ENCODE results near the gene METRN. TPM values are rescaled to one million over a fixed set of nuclear protein-coding genes. Genes with fewer than 3 reads are reported as not detected.
A peak's percentile ranks its signal among the peaks of the same experiment; 100 is the strongest.

Gene METRN
- total and polyA plus RNA-seq, 2 of the 4 experiments (the other 2 are of a cell fraction), result 6.1 to 48.2 TPM

- intact Hi-C loops (cut with micrococcal nuclease), result no loop called here
- ATAC-seq (ENCODE audit: low read depth) (no peak), DNase-seq (no peak)
- Histone ChIP-seq H3K36me3 (ENCODE audit: control insufficient read depth, insufficient read depth, low read length) (peaks cover 29% of the 10 kb centered on the region), H2BK120ac (ENCODE audit: low read depth, low read length) (no peak overlapping the region), H4K20me1 (ENCODE audit: insufficient read depth, low read length) (peaks cover 13% of the 10 kb centered on the region), H3K9ac (ENCODE audit: low read depth, low read length) (peak overlapping the region; percentile 76), H2BK5ac (ENCODE audit: low read depth, low read length, poor library complexity, severe bottlenecking) (peak overlapping the region; percentile 62), H3K4me2 (ENCODE audit: low read depth, low read length) (peak overlapping the region; percentile 53; the same call in 1 of the 2 replicates), H3K27me3 (ENCODE audit: control insufficient read depth, insufficient read depth, low read length) (no peaks in the 10 kb centered on the region), H3K4me1 (ENCODE audit: control insufficient read depth, insufficient read depth, low read length) (peaks cover 6% of the 10 kb centered on the region), H3K14ac (replicated peaks; ENCODE audit: low read depth, low read length) (peak overlapping the region; percentile 99; the same call in 1 of the 2 replicates), H2AFZ (replicated peaks; ENCODE audit: low read length, poor library complexity) (peak overlapping the region; percentile 97), H3K4me3 (ENCODE audit: insufficient read depth, low read depth, low read length) (no peak overlapping the region), H3K4ac (ENCODE audit: low read depth, low read length) (peak overlapping the region; percentile 97), H3K27ac (ENCODE audit: insufficient read depth, low read length) (peak overlapping the region; percentile 68), H3K18ac (ENCODE audit: low read depth, low read length) (no peak overlapping the region), H4K91ac (ENCODE audit: insufficient read depth, low read depth, low read length) (no peak overlapping the region; the same call in 1 of the 2 replicates), H3K56ac (ENCODE audit: extremely low read depth, insufficient read depth, low read length) (no peak overlapping the region), H2AK5ac (ENCODE audit: low read depth, low read length) (no peak overlapping the region), H4K8ac (ENCODE audit: low read depth in 2 of 2, low read length in 2 of 2) (peak overlapping the region; percentile 76 to 99), H3K79me1 (ENCODE audit: low read depth in 1 of 2, low read length in 2 of 2) (peaks cover 0 to 23% of the 10 kb centered on the region in 2 experiments; a peak in 1 of 4 replicates), H3K9me1 (ENCODE audit: insufficient read depth, low read length) (peaks cover 6% of the 10 kb centered on the region), H3K9me3 (ENCODE audit: control insufficient read depth, insufficient read depth, low read length) (no peaks in the 10 kb centered on the region), H4K5ac (ENCODE audit: low read depth, low read length) (peak overlapping the region; percentile 94), H2BK20ac (ENCODE audit: low read depth, low read length) (no peak overlapping the region), H2BK15ac (ENCODE audit: low read depth, low read length) (no peak overlapping the region), H2AK9ac (replicated peaks; ENCODE audit: low read depth, low read length, poor library complexity) (peak overlapping the region; percentile 91), H3K23ac (ENCODE audit: low read depth, low read length) (peak overlapping the region; percentile 90; the same call in 1 of the 2 replicates)
- ChIA-PET CTCF (no interaction called here), POLR2A (ENCODE audit: unreplicated experiment) (no interaction called here)
- BruUV-seq (replicated peaks), result no TSS peak
- in situ Hi-C loops (cut with MboI; ENCODE audit: low sequenced_read_pairs), result no loop called here
- WGBS, 2 experiments (ENCODE audit: extremely low coverage in 2 of 2, insufficient read length in 1 of 2), result 78% methylated on average over 4 of the region's 22 CpGs; no CpG with 5 or more reads in 1 of the 2 experiments
- TF ChIP-seq MXI1 (IDR thresholded peaks at IDR 0.05; ENCODE audit: borderline replicate concordance, low read depth, low read length) (no peak), FOS (IDR thresholded peaks at IDR 0.05; ENCODE audit: low read depth, low read length) (no peak), RFX5 (IDR thresholded peaks at IDR 0.05; ENCODE audit: low read depth, low read length) (no peak), CHD1 (IDR thresholded peaks at IDR 0.05; ENCODE audit: low read depth, low read length) (no peak), MAFK (IDR thresholded peaks at IDR 0.05; ENCODE audit: low read depth, low read length) (no peak), SMC3 (IDR thresholded peaks at IDR 0.05; ENCODE audit: low read depth, low read length) (no peak), NFE2L2 (IDR thresholded peaks at IDR 0.05; ENCODE audit: low read depth, low read length) (no peak), MAZ (IDR thresholded peaks at IDR 0.05; ENCODE audit: borderline replicate concordance, low read depth, low read length) (no peak), CEBPB (IDR thresholded peaks at IDR 0.05; ENCODE audit: low read depth, low read length) (no peak), RAD21 (IDR thresholded peaks at IDR 0.05; ENCODE audit: low read length) (no peak)
- TF ChIP-seq, protein P1, sequence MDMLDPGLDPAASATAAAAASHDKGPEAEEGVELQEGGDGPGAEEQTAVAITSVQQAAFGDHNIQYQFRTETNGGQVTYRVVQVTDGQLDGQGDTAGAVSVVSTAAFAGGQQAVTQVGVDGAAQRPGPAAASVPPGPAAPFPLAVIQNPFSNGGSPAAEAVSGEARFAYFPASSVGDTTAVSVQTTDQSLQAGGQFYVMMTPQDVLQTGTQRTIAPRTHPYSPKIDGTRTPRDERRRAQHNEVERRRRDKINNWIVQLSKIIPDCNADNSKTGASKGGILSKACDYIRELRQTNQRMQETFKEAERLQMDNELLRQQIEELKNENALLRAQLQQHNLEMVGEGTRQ (IDR thresholded peaks at IDR 0.05; ENCODE audit: low read depth, low read length), result no peak
- TF ChIP-seq, protein P2, sequence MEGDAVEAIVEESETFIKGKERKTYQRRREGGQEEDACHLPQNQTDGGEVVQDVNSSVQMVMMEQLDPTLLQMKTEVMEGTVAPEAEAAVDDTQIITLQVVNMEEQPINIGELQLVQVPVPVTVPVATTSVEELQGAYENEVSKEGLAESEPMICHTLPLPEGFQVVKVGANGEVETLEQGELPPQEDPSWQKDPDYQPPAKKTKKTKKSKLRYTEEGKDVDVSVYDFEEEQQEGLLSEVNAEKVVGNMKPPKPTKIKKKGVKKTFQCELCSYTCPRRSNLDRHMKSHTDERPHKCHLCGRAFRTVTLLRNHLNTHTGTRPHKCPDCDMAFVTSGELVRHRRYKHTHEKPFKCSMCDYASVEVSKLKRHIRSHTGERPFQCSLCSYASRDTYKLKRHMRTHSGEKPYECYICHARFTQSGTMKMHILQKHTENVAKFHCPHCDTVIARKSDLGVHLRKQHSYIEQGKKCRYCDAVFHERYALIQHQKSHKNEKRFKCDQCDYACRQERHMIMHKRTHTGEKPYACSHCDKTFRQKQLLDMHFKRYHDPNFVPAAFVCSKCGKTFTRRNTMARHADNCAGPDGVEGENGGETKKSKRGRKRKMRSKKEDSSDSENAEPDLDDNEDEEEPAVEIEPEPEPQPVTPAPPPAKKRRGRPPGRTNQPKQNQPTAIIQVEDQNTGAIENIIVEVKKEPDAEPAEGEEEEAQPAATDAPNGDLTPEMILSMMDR (conservative IDR thresholded peaks at IDR 0.05; ENCODE audit: low read depth, low read length), result no peak
- dilution Hi-C loops (cut with HindIII; ENCODE audit: low sequenced_read_pairs, unreplicated experiment), result no loop called here
Measured at GRCh38 chr16:667113-667779, 47.7 kb upstream of the METRN start.
